ENCODE measurements around the gene IL11.
"Not testable (repeated sequence)": the region's sequence is repeated elsewhere in the genome, so short reads cannot be mapped to it uniquely, and the experiment has no call there.

Gene IL11

GRCh38 chr19:55339105-55339888 is 31.0 kb downstream of the IL11 start, which contains the start of gene KMT5C:
KMT5C (plus strand) TSS chr19:55339876; CDS start chr19:55341937, 2,061 bp downstream.
- peak within 1 kb of the TSS; percentile 77 for H3K4me3 ChIP-seq (replicated peaks; ENCODE audit: low read depth, low read length)
- DNase-seq (ENCODE audit: low read depth) = peak; percentile 100
- peak; percentile 33 for TF ChIP-seq CTCF (IDR thresholded peaks at IDR 0.05; ENCODE audit: low read length, missing control alignments)

- no peak for DNase-seq (ENCODE audit: low read depth)
- TF ChIP-seq CTCF (IDR thresholded peaks at IDR 0.05; ENCODE audit: low read length, missing control alignments) = no peak
- no peak overlapping the region for H3K4me3 ChIP-seq (replicated peaks; ENCODE audit: low read depth, low read length)
Observed at GRCh38 chr19:55336101-55336500, 34.2 kb downstream of the IL11 start.

GRCh38 chr19:55333870-55334269 is 36.4 kb downstream of the IL11 start:
- DNase-seq (ENCODE audit: low read depth) = no peak
- TF ChIP-seq CTCF (IDR thresholded peaks at IDR 0.05; ENCODE audit: low read length, missing control alignments) = no peak
- no peak overlapping the region for H3K4me3 ChIP-seq (replicated peaks; ENCODE audit: low read depth, low read length)

GRCh38 chr19:55329791-55330190 is 40.5 kb downstream of the IL11 start:
- not testable (repeated sequence) for H3K4me3 ChIP-seq (replicated peaks; ENCODE audit: low read depth, low read length)
- peak; percentile 42 for DNase-seq (ENCODE audit: low read depth)

DNA sequence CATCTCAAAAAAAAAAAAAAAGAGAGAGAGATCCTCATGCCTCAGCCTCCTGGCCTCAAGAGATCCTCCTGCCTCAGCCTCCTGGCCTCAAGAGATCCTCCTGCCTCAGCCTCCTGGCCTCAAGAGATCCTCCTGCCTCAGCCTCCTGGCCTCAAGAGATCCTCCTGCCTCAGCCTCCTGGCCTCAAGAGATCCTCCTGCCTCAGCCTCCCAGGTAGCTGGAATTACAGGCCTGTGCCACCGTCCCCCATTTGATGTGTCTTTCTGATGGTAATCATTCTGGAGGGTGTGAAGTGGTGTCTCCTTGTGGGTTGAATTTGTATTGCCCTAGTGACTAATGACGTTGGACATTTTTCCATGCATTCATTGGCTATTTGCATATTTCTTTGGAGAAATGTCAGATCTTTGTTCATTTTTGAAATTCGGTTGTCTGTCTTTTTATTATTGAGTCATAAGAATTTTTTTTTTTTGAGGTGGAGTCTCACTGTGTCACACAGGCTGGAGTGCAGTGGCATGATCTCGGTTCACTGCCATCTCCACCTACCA is 41.4 kb downstream of the IL11 start:
- DNase-seq (ENCODE audit: low read depth); H3K4me3 ChIP-seq (replicated peaks; ENCODE audit: low read depth, low read length): not testable (repeated sequence)

DNA sequence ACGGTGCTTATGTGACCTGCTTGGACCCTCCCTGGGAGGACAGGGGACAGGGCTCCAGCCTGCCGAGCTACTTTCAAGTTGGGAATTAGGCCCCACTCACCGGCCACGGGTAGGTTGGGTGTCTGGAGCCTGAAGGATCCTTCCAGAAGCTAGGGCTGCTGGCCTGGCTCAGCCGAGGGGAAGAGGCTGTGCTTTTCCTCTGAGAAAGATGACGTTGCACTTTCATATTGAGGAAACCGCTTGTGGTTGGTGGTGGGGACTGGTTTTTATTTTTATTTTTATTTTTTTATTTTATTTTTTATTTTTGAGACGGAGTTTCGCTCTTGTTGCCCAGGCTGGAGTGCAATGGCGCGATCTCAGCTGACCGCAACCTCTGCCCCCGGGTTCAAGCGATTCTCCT is 45.1 kb downstream of the IL11 start, which contains the start of gene TMEM150B:
Gene TMEM150B, minus strand, starts transcription at position 170 of the 400 bp plus-strand sequence. CDS start 4,305 bp downstream, outside the sequence.
- no peak for DNase-seq (ENCODE audit: low read depth)
- no peak within 1 kb of the TSS for H3K4me3 ChIP-seq (replicated peaks; ENCODE audit: low read depth, low read length)
- TF ChIP-seq CTCF (IDR thresholded peaks at IDR 0.05; ENCODE audit: low read length, missing control alignments) = no peak

- no peak for DNase-seq (ENCODE audit: low read depth)
Observed at GRCh38 chr19:55324662-55325061, 45.6 kb downstream of the IL11 start.

More at GRCh38 chr19:55324662-55325061, 45.6 kb downstream of the IL11 start:
- no peak for TF ChIP-seq CTCF (IDR thresholded peaks at IDR 0.05; ENCODE audit: low read length, missing control alignments)
- H3K4me3 ChIP-seq (replicated peaks; ENCODE audit: low read depth, low read length) = no peak overlapping the region
